AG08396 (cell line): Measurements from ENCODE around the gene NUP93.
A peak's percentile ranks its signal among the peaks of the same experiment; 100 is the strongest.
"Not testable (repeated sequence)": the region's sequence is repeated elsewhere in the genome, so short reads cannot be mapped to it uniquely, and the experiment has no call there.

Source experiments
- DNase-seq: peaks from one replicate; pipeline ENCODE4 v3.0.0; 2012; ENCODE audit warnings: low spot score, mixed read lengths

The NUP93 gene

GRCh38 chr16:56849690-56850680 is 120.1 kb downstream of the NUP93 start:
- DNase-seq = no peak

- no peak for DNase-seq
Measured at GRCh38 chr16:56851671-56852400, 121.9 kb downstream of the NUP93 start.

GRCh38 chr16:56852401-56852730 is 122.4 kb downstream of the NUP93 start:
- DNase-seq = no peak

GRCh38 chr16:56852968-56853367 is 123.0 kb downstream of the NUP93 start:
- no peak for DNase-seq

- DNase-seq = no peak
Measured at GRCh38 chr16:56855201-56855600, 125.3 kb downstream of the NUP93 start.

GRCh38 chr16:56855946-56856345 is 126.0 kb downstream of the NUP93 start:
- no peak for DNase-seq

GRCh38 chr16:56856876-56857447 is 127.0 kb downstream of the NUP93 start:
- DNase-seq = no peak

- no peak for DNase-seq
Measured at GRCh38 chr16:56858374-56858773, 128.4 kb downstream of the NUP93 start.

- no peak for DNase-seq
Measured at GRCh38 chr16:56859636-56860035, 129.7 kb downstream of the NUP93 start.

- DNase-seq = no peak
Measured at GRCh38 chr16:56860226-56861020, 130.5 kb downstream of the NUP93 start.

- no peak for DNase-seq
Measured at GRCh38 chr16:56861092-56861610, 131.2 kb downstream of the NUP93 start.

- no peak for DNase-seq
Measured at GRCh38 chr16:56861756-56862155, 131.8 kb downstream of the NUP93 start.

- DNase-seq = no peak
Measured at GRCh38 chr16:56862776-56863175, 132.8 kb downstream of the NUP93 start.

- DNase-seq = no peak
Measured at GRCh38 chr16:56864960-56865359, 135.0 kb downstream of the NUP93 start, which contains the start of gene SLC12A3. TSS of gene SLC12A3 (plus strand) at chr16:56865207. CDS start at chr16:56865236, 29 bp downstream.

GRCh38 chr16:56865394-56866062 is 135.6 kb downstream of the NUP93 start:
- DNase-seq = no peak

GRCh38 chr16:56866955-56867830 is 137.3 kb downstream of the NUP93 start:
- peak; percentile 64 for DNase-seq

GRCh38 chr16:56868175-56868574 is 138.2 kb downstream of the NUP93 start:
- DNase-seq = no peak

- DNase-seq = not testable (repeated sequence)
Measured at GRCh38 chr16:56868766-56869165, 138.8 kb downstream of the NUP93 start.

- DNase-seq = peak; percentile 39
Measured at GRCh38 chr16:56869513-56870275, 139.8 kb downstream of the NUP93 start.
